C4-2B (cell line): ENCODE results near the gene ST7.

Experiments
- CTCF ChIP-seq: fragments of 450-650 bp; conservative IDR thresholded peaks from 2 replicates; pipeline ENCODE4 v1.5.1; 2017; ENCODE audit warnings: mild to moderate bottlenecking
- ZFX ChIP-seq: fragments of 450-650 bp; IDR thresholded peaks from 2 replicates; pipeline ENCODE4 v1.6.1; 2017

GRCh38 chr7:117248829-117249228 is 295.5 kb downstream of the ST7 start:
- no peak for TF ChIP-seq CTCF
- no peak for TF ChIP-seq ZFX
